GM21529 (cell line): ENCODE results near the gene PRKAA1.

Experiments
- ATAC-seq: cut with Tn5 transposase; IDR thresholded peaks from one replicate; pipeline ENCODE4 v1.9.1; 2021; ENCODE audit not compliant: unreplicated experiment

PRKAA1 gene

DNA sequence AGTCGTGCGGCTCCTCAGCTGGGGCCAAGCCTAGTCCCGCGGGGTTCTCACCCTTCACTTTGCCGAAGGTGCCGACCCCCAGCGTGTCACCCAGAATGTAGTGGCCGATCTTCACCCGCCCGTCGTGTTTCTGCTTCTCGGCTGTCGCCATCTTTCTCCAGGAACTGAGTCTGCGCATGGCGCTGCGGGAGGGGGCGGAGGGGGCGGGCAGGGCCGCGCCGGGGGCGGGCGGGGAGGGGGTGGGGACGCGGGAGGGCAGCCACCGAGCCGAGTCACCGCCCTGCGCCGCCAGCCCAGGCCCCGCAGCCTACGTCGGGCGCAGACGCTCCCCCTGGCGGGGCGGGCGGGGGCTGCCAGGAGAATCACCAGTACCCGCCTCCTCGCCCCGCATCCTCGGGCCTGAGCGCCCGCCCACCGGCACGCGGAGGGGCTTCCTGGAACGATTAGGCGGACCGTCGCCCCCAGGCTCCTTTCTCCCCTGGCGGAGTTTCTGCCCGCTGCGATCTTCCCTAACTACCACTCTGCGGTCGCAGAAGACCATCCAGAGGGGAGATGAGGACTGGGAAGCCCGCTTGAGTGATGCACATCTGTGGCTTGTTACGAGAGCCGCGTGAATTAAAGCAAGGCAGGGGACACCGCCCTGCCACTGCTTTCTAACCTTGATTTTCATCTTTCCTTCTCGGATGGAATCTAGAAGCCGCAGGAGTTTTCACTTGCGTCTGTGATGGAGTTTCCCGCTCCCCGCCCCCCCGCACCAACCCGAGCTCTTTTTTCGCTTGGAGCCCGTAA is at the start of gene PRKAA1:
Gene PRKAA1, minus strand, starts transcription at position 363 of the 789 bp plus-strand sequence. Its CDS starts 185 bp downstream, at position 178.
- peak; percentile 95 for ATAC-seq

DNA sequence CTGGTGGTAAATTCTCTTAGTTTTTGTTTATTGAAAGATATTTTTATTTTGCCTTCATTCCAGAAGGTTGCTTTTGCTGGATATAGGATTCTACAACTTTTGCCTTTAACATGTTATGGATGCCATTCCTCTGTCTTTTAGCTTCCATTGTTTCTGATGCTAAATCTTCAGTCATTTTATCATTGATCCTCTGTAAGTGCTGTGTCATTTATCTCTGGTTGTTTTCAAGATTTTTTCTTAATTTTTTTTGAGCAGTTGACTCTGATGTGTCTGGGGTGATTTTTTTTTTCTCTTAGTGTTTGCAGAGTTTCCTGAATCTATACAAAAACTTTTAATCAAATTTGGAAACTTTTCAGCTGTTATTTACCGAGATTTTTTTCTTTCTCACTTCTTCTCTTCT is 49.4 kb upstream of the PRKAA1 start:
- ATAC-seq: no peak

DNA sequence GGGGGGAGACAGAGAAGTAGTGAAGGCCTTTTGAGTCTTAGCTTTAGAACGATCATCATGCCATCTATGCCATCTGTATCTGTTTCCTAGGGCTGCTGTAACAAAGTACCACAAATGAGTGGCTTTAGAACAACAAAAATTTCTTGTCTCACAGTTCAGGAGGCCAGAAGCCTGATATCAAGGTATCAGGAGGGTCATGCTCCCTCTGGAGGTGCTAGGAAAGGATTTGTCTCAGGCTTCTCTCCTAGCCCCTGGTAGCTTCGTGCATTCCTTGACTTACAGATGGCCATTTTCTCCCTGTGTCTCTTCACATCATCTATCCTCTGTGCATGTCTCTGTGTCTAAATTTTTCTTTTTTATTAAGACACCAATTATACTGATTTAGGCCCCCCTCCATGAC is 48.2 kb upstream of the PRKAA1 start:
- no peak for ATAC-seq

DNA sequence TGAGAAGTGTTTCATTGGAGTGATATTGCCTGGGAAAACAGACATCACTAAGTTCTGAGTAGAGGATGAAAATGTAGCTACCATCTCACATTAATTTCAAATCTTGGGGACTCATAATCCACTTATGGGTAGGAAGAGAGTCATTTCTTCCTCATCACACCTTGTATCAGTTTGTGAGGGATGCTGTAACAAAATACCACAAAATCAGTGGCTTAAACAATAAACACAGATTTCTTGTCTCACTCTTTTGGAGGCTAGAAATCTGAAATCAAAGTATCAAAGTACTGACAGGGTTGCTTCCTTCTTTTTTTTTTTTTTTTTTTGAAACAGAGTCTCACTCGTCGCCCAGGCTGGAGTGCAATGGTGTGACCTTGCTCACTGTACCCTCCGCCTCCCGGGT is 46.4 kb upstream of the PRKAA1 start:
- ATAC-seq: no peak

- ATAC-seq: no peak
Measured at GRCh38 chr5:40842351-40842750, 44.2 kb upstream of the PRKAA1 start.

DNA sequence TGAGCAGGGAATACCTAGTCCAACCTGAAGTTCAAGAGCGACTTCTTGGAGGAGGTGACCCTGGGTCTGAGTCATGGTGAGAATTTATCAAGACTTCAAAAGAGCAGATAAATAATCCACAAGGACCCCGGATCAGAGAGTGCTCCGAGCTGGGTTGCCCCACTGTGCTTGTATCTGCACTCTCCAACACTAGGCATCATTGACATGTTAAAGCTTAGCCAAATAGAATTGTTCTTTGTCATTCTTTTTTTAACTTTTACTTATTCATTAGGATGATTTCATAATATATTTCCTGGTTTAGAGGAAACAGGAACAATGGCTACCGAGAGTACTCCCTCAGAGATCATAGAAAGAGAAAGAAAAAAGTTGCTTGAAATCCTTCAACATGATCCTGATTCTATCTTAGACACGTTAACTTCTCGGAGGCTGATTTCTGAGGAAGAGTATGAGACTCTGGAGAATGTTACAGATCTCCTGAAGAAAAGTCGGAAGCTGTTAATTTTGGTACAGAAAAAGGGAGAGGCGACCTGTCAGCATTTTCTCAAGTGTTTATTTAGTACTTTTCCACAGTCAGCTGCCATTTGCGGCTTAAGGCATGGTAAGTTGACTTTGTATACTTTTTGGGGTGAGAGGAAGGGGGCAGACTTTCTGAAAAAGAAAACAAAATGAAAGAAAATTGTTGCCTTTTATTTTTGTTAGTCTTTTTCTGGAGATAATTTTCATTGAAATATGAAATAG is 43.1 kb upstream of the PRKAA1 start, which contains the start of gene CARD6:
Gene CARD6, plus strand, starts transcription at position 300 of the 738 bp plus-strand sequence. Its CDS starts 16 bp downstream, at position 316.
- ATAC-seq: peak; percentile 57

GRCh38 chr5:40838086-40838485 is 39.9 kb upstream of the PRKAA1 start:
- no peak for ATAC-seq

DNA sequence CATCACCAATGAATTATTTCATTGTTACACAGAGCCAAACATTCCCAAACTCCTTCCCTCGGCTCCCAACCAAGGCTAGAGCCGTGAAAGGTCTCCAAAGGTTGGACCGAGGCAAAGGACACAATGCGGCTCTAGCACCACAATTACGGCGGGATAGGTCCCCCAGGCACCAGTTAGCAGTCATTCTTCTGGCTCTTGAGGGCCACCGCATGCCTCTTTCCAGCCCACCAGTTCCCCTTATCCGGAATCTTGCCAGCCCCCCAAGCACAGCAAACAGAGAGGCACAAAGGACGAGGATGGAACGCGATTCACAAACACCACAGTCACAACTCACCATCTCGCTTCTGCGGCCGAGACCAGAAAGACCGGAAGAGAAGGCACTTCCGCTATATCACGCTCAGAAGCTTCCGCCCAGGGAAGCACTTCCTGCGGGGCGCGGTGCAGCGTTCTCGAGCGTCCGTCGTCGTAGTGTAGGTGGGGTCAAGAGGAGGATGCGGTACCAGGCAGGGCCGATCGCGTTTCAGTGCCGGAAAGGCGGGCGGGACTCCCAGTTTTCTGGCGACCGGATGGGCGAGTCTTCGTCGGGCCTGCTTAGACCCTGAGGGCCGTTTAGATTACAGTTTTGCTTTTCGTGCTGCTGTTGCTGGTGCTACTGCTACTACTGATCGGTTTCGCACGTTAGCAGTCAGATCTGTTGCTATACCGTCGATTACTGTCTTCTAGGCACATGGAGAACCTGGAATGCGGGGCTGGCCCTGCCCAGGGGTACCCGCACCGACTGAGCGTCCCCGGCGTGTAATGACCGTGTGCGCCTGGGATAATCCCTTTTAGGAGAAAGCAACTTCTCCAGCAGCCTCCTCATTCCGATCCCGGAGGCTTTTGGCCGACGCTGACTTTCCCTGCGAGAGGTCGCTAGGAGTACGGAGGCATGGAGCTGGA is 36.9 kb upstream of the PRKAA1 start, which contains the start of gene RPL37:
Gene RPL37, minus strand, starts transcription at position 374 of the 939 bp plus-strand sequence. Its CDS starts 37 bp downstream, at position 337.
- ATAC-seq: peak; percentile 95

DNA sequence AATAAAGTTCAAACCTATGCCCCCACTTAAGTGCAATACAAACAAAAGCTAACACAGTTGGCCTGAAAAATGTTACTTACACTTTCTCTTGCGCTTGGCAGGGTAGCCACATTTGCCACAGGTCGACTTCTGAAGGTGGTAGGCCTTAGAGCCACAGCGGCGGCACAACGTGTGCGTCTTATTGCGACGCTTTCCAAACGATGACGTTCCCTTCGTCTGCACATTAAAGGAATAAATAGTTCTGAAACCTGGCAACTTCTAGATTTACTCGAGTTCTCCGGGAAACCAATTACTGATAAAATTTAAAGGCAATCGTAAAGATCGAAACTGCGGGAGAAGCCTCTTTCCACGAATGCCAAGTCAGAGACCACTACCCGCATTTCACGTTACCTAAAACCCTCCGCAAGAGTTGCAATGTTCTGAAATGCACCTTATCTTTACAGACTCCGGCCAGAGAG is 36.2 kb upstream of the PRKAA1 start:
- no peak for ATAC-seq

DNA sequence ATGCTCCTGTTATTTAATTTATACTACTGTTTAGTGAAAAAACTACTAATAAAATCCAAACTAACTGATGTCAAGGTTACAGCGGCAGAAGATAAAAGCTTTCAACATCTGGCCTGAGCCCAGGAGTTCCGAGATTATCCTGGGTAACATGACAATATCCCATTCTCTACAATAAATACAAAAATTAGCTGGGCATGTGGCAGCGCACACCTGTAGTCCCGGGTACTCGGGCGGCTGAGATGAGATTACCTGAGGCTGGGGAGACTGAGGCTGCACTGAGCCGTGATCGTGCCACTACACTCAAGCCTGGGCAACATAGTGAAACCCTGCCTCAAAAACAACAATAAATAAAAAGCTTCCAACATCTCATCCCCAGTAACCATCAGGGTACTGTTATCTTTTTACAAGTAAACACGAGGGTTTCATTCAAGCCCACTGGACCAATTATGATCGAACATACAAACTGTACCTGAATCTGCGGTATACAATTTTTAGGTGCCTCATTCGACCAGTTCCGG is 35.6 kb upstream of the PRKAA1 start:
- no peak for ATAC-seq

DNA sequence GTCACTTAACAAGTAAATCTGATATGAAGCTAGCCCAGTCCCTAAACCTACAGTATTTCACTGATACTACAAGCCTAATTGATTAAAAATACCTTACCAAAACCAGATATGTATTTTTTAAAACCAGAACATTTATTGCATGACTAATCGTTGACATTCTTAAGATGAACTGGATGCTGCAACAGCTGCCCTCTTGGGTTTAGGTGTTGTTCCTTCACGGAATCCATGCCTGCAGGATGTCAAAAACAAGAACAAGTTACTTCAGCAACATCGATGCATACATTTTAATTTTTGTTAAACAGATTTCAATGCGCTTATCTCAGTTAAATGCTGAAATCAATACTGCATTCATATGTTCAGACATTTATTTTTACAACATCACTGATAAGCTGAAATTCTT is 34.2 kb upstream of the PRKAA1 start:
- no peak for ATAC-seq

DNA sequence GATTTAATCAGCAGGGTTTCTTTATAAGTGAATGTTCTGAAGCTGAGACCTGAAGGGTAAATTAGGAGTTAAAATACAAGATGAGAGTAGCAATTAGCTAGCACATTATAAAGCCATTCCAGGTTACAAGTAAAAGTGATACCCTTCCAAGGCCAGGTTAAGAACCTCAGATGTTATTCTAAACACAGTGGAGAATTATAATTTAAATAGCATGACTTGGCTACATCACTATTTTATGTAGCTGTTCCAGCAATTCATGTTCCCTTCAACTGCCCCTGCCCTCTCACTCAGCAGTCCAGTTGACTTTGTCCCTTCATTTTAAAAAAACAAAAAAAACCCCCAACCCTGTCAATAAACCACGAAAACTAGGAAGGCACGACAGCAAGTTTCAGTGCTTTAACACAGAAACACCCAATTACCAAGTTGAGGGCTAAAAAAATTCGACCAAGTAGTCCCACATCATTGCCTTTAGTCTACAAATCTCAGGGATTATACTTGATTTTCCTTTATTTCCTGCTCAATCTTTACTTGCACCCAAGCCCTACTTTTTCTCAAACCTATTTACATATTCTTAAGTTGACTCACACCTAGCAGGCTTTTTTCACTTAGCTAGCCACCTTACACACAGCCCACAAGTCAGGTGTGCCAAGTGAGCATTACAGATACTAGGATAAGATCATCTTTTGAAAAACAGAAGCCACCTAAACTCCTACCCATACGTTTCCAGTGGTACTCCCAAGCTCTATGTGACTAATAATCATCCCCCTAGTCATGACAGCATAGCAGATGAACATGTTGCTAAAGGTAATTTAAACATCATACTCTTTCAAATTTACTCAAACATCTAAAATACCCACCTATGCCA is 33.4 kb upstream of the PRKAA1 start:
- no peak for ATAC-seq

DNA sequence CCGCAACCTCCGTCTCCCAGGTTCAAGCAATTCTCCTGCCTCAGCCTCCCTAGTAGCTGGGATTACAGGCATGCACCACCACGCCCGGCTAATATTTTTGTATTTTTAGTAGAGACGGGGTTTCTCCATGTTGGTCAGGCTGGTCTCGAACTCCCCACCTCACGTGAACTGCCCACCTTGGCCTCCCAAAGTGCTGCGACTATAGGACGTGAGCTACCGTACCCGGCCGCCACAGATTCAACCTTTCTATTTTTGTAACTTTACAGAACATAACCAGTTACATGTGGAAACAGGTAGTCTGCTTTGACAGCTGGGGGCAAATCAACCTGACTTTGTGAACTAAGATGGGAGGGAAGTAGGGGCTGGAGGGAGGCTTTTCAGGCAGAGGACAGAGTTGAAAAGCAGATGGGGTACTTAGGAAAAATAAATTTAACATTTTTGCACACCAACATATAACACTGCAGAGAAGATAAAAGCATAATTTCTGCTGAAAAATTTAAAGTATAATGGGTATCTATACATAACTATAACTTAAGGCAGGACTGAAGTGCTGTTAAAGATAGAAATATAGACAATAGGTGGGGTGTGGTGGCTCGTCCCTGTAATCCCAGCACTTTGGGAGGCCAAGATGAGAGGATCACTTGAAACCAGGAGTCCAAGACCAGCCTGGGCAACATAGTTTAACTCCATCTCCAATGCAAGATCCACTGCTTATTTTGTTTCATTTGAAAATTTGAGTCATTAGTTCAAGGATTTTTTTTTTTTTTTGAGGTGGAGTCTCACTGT is 31.8 kb upstream of the PRKAA1 start:
- ATAC-seq: no peak

DNA sequence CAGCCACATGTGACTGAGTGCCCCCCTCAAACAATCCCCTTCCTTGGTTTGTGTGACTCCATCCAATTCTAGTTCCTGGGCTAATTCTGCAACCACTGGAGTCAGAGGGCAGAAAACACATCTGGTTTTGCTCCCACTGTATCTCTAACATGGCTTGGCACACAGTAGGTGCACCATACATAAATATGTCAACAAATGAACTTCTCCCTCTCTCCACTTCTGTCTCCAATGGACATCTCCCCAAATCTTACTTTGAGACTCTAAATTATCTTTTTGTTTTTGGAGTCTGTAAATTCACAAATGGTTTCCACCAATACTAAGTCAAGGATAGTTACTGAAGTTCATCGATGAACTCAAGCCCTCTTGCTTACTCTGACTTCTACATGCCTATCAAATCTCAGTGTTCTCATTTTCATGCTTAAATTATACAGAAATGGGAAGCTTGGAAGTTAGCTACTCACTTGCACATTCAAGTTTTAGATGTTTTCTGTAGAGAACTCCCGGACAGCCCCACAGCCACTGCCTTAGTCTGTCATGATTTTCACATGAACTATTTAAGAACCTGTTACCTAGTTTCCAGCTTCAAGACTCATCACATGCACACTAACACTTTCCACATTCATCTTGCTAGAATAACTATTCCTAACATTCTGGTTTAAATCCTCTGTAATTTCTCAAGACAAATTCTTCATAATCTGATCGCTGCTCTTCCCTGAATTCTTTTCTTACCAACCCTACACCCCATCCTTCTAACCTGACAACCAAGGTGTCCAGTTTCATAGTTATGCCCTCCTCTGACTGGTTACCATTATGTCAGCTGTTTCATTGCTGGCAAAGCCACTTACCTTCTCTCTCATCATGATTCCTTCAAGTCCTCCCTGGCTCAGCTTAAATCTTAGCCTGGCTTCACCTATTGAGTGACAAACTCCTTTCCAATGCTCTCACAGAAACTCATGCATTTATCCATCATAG is 30.8 kb upstream of the PRKAA1 start:
- ATAC-seq: no peak

DNA sequence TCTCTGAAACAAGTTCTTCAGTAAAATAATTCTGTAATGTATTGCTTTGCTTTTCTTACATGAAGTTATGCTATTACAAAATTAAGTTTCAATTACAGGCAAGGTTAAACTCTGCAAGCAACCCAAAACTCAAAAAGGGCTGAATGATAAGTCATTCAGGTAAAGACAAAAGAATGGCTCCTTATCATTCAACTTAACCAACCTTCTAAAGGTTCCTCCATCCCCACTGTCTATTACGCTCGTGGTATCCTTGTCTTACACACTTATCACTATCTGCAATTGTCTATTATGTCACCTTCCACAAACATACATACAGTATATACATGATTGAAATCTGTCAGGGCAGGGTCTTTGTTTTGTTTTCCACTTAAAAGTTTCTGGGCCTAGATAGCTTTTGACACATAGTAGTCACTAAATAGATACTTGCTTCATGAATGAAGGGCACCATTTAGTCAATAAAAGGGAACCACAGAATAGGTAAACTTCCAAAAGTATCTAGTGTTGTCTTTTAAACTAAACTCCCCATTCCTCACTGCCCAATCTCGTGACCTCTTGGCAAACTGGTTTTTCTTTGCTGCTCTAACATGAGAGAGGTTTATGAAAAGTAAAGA is 30.0 kb upstream of the PRKAA1 start:
- ATAC-seq: no peak

DNA sequence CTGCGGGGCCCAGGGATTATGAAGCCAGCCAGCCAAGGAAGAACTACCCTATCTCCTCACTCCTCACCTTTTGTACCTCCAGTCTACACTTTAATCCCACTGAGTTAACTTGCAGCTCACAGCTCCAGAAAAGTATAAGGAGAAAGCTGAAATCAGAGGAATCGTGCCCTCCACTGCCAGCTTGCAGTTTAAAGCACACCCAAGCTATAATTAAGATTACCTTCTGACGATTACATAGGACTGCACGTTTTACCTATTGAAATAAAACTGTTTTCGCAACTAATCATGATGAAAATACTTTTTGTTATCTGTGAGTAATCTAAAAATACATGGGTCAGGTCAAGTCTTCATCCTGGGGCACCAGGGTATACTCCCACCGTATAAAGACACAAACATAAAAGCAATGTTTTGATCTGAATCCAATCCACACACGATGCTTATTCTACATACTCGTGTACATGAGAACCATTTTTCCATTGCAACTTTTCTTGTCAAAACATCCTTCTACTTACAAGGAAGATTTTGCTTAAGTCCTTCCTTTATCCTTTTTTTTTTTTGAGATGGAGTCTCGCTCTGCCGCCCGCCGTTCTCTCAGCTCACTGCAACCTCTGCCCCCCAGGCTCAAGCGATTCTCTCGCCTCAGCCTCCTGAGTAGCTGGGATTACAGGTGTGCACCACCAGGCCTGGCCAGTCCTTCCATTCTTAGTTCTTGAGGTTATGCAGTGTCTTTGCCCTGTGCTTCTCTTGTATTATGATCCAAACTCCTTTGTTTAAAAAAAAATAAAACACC is 29.2 kb upstream of the PRKAA1 start:
- ATAC-seq: no peak
